H1 (cell line): Measurements from ENCODE around the gene SLC1A3. TPM values are rescaled to one million over a fixed set of nuclear protein-coding genes. Genes with fewer than 3 reads are reported as not detected.

ENCODE experiments used
- CTCF ChIA-PET: fragments of 300-600 bp; sonication (Branson Sonifier 250); formaldehyde crosslinking; loops from one replicate; lab custom pipeline; 2021; ENCODE audit not compliant: partially characterized antibody; lab: Charles Lee
- POLR2A ChIA-PET: fragments of 300-600 bp; sonication (Branson Sonifier 250); formaldehyde crosslinking; loops from one replicate; lab custom pipeline; 2021; ENCODE audit warnings: inconsistent platforms; ENCODE audit not compliant: partially characterized antibody; lab: Charles Lee
- DNase-seq, 2 experiments: peaks; one replicate each; pipeline versions ENCODE4 v3.0.0 to v3.0.0-alpha.2; 2010 to 2022; ENCODE audit warnings: low spot score in 2 of 2, low read depth in 1 of 2, mixed read lengths in 1 of 2
- FAIRE-seq: peaks from 2 replicates; lab custom pipeline; 2011; peaks lifted over from hg19 to GRCh38; lab: Jason Lieb, UNC
- H2AFZ ChIP-seq: 2 replicates; pipeline ENCODE4 v1.8.1; 2012; ENCODE audit warnings: low read length, inconsistent platforms
- H2AK5ac ChIP-seq: 2 replicates; pipeline ENCODE4 v1.6.1; 2013; ENCODE audit warnings: low read depth, low read length
- H2BK120ac ChIP-seq: replicated peaks from 2 replicates; pipeline ENCODE3; 2013; ENCODE audit warnings: low read depth, low read length, inconsistent platforms
- H2BK12ac ChIP-seq: 2 replicates; pipeline ENCODE4 v1.6.1; 2013; ENCODE audit warnings: low read depth, low read length
- H2BK15ac ChIP-seq: 2 replicates; pipeline ENCODE4 v1.6.1; 2013; ENCODE audit warnings: low read length
- H2BK20ac ChIP-seq: 2 replicates; pipeline ENCODE4 v1.6.1; 2013; ENCODE audit warnings: low read length
- H2BK5ac ChIP-seq: 2 replicates; pipeline ENCODE4 v1.6.1; 2013; ENCODE audit warnings: low read depth, low read length
- H3K14ac ChIP-seq: 2 replicates; pipeline ENCODE4 v1.6.1; 2013; ENCODE audit warnings: inconsistent platforms; ENCODE audit not compliant: insufficient read length
- H3K18ac ChIP-seq: 2 replicates; pipeline ENCODE4 v1.6.1; 2013; ENCODE audit warnings: low read length; ENCODE audit errors: extremely low read depth
- H3K23ac ChIP-seq: 2 replicates; pipeline ENCODE4 v1.6.1; 2013; ENCODE audit warnings: inconsistent platforms; ENCODE audit not compliant: insufficient read length
- H3K23me2 ChIP-seq: 2 replicates; pipeline ENCODE4 v1.6.1; 2013; ENCODE audit warnings: low read depth, low read length
- H3K27ac ChIP-seq: 2 replicates; pipeline ENCODE4 v1.6.1; 2011; ENCODE audit warnings: low read depth, low read length, inconsistent platforms
- H3K27me3 ChIP-seq, 4 experiments: replicated peaks in 1 of 4; 1 replicate in 1 of 4; 2 replicates in 3 of 4; pipeline versions ENCODE4 v1.6.1 to v1.8.1; 2011 to 2013; ENCODE audit warnings: low read length in 3 of 4, mild to moderate bottlenecking in 3 of 4, inconsistent platforms in 2 of 4, mixed read lengths in 2 of 4, moderate library complexity in 1 of 4; ENCODE audit not compliant: control insufficient read depth in 3 of 4, insufficient read depth in 3 of 4; ENCODE audit errors: extremely low read depth in 1 of 4
- H3K36me3 ChIP-seq, 4 experiments: 2 replicates each; pipeline versions ENCODE4 v1.6.1 to v1.8.1; 2011 to 2013; ENCODE audit warnings: mild to moderate bottlenecking in 4 of 4, low read length in 3 of 4, moderate library complexity in 2 of 4, control low read depth in 1 of 4, inconsistent platforms in 1 of 4; ENCODE audit not compliant: insufficient read depth in 4 of 4, control insufficient read depth in 2 of 4
- H3K4ac ChIP-seq: replicated peaks from 2 replicates; pipeline ENCODE3; 2013; ENCODE audit warnings: low read length, low read depth, mixed read lengths, inconsistent platforms; ENCODE audit not compliant: insufficient read length
- H3K4me1 ChIP-seq, 4 experiments: replicated peaks in 1 of 4; 1 replicate in 1 of 4; 2 replicates in 3 of 4; pipeline versions ENCODE4 v1.6.1 to v1.8.1; 2011 to 2013; ENCODE audit warnings: low read length in 3 of 4, inconsistent platforms in 2 of 4, mixed read lengths in 1 of 4; ENCODE audit not compliant: insufficient read depth in 4 of 4, control insufficient read depth in 3 of 4
- H3K4me2 ChIP-seq, 2 experiments: 2 replicates each; pipeline versions ENCODE4 v1.6.1 to v1.8.1; 2011 to 2013; ENCODE audit warnings: low read depth in 2 of 2, low read length in 2 of 2, control low read depth in 1 of 2, inconsistent platforms in 1 of 2, mild to moderate bottlenecking in 1 of 2; ENCODE audit not compliant: insufficient read depth in 1 of 2
- H3K4me3 ChIP-seq, 4 experiments: fragments of 200-600, 300-600 bp in 1 of 4; sonication (generic), shearing (Covaris generic), sonication (Bioruptor Twin) in 1 of 4; 2 replicates each; pipeline versions ENCODE4 v1.5.1 to v1.8.1; 2011 to 2016; ENCODE audit warnings: low read length in 4 of 4, low read depth in 3 of 4, control low read depth in 2 of 4, inconsistent platforms in 2 of 4, mild to moderate bottlenecking in 2 of 4, mixed read lengths in 1 of 4, moderate library complexity in 1 of 4; ENCODE audit not compliant: insufficient read depth in 2 of 4; ENCODE audit errors: extremely low read depth in 1 of 4
- H3K56ac ChIP-seq: replicated peaks from 2 replicates; pipeline ENCODE3; 2013; ENCODE audit warnings: low read depth, mild to moderate bottlenecking, mixed read lengths, low read length, inconsistent platforms; ENCODE audit not compliant: insufficient read length
- H3K79me1 ChIP-seq: 2 replicates; pipeline ENCODE4 v1.6.1; 2013; ENCODE audit warnings: low read depth, low read length, control low read depth
- H3K79me2 ChIP-seq, 2 experiments: 2 replicates each; pipeline versions ENCODE4 v1.6.1 to v1.8.1; 2012 to 2013; ENCODE audit warnings: low read length in 2 of 2, mild to moderate bottlenecking in 2 of 2, inconsistent platforms in 1 of 2; ENCODE audit not compliant: insufficient read depth in 2 of 2, control insufficient read depth in 1 of 2
- H3K9ac ChIP-seq, 4 experiments: replicated peaks in 1 of 4; 1 replicate in 1 of 4; 2 replicates in 3 of 4; pipeline versions ENCODE4 v1.6.1 to v1.8.1; 2011 to 2013; ENCODE audit warnings: low read depth in 3 of 4, low read length in 3 of 4, control low read depth in 2 of 4, mild to moderate bottlenecking in 2 of 4, moderate library complexity in 2 of 4, inconsistent platforms in 1 of 4; ENCODE audit errors: extremely low read depth in 1 of 4
- H3K9me3 ChIP-seq, 2 experiments: 2 replicates each; pipeline versions ENCODE4 v1.6.1 to v1.8.1; 2012 to 2013; ENCODE audit warnings: mild to moderate bottlenecking in 2 of 2, moderate library complexity in 2 of 2, control low read depth in 1 of 2, inconsistent platforms in 1 of 2, low read depth in 1 of 2, low read length in 1 of 2, mixed read lengths in 1 of 2; ENCODE audit not compliant: insufficient read depth in 2 of 2
- H4K20me1 ChIP-seq, 2 experiments: replicated peaks in 1 of 2; 2 replicates each; pipeline versions ENCODE3 to v1.8.1; 2011 to 2013; ENCODE audit warnings: inconsistent platforms in 2 of 2, low read length in 2 of 2, mild to moderate bottlenecking in 1 of 2; ENCODE audit not compliant: insufficient read depth in 2 of 2, control insufficient read depth in 1 of 2
- H4K5ac ChIP-seq: 2 replicates; pipeline ENCODE4 v1.6.1; 2013; ENCODE audit warnings: low read length, low read depth, mixed read lengths, inconsistent platforms; ENCODE audit not compliant: insufficient read length
- H4K8ac ChIP-seq: 2 replicates; pipeline ENCODE4 v1.8.0; 2013; ENCODE audit warnings: mild to moderate bottlenecking, moderate library complexity, low read length, inconsistent platforms; ENCODE audit not compliant: insufficient read depth; ENCODE audit errors: extremely low read depth
- H4K91ac ChIP-seq: replicated peaks from 2 replicates; pipeline ENCODE3; 2013; ENCODE audit warnings: low read length, mixed read lengths, inconsistent platforms; ENCODE audit not compliant: insufficient read length
- CBX5 ChIP-seq: fragments of 300-800, 300-1000 bp; sonication (generic); IDR thresholded peaks from 2 replicates; pipeline ENCODE4 v1.7.1; 2016; ENCODE audit warnings: antibody characterized with exemption, low read length, low read depth
- CBX8 ChIP-seq: fragments of 300-800, 300-1000 bp; sonication (generic); IDR thresholded peaks from 2 replicates; pipeline ENCODE4 v1.7.1; 2016; ENCODE audit warnings: low read depth, low read length, borderline replicate concordance
- EP300 ChIP-seq, 2 experiments: IDR thresholded peaks; 1 replicate in 1 of 2; 2 replicates in 1 of 2; pipeline ENCODE4 v1.6.1; 2011 to 2012; ENCODE audit warnings: low read depth in 2 of 2, low read length in 2 of 2, mild to moderate bottlenecking in 2 of 2, borderline replicate concordance in 1 of 2, inconsistent platforms in 1 of 2, moderate library complexity in 1 of 2
- EZH2 ChIP-seq: fragments of 200-600 bp; sonication (generic); IDR thresholded peaks from 2 replicates; pipeline ENCODE4 v1.7.1; 2012; ENCODE audit warnings: low read depth, mild to moderate bottlenecking, moderate library complexity, low read length, inconsistent platforms; ENCODE audit not compliant: severe bottlenecking
- FOSL1 ChIP-seq: IDR thresholded peaks from 2 replicates; pipeline ENCODE4 v1.6.1; 2011; ENCODE audit warnings: mild to moderate bottlenecking, low read depth, low read length, moderate library complexity; ENCODE audit not compliant: insufficient read depth
- HDAC2 ChIP-seq, 2 experiments: fragments of 300-600 bp in 1 of 2; sonication (generic) in 1 of 2; IDR thresholded peaks; 2 replicates each; pipeline ENCODE4 v1.6.1; 2011 to 2012; ENCODE audit warnings: low read depth in 2 of 2, low read length in 2 of 2, mild to moderate bottlenecking in 2 of 2, moderate library complexity in 2 of 2, borderline replicate concordance in 1 of 2, inconsistent platforms in 1 of 2
- MAFK ChIP-seq: IDR thresholded peaks from 2 replicates; pipeline ENCODE4 v1.6.1; 2012; ENCODE audit warnings: low read depth, mild to moderate bottlenecking, improper control_type of control experiment, low read length
- POLR2AphosphoS5 ChIP-seq: IDR thresholded peaks from 2 replicates; pipeline ENCODE4 v1.6.1; 2011; ENCODE audit warnings: low read depth, low read length
- ZNF274 ChIP-seq: IDR thresholded peaks from 2 replicates; pipeline ENCODE4 v1.7.0; 2012; ENCODE audit warnings: low read length, borderline replicate concordance; ENCODE audit errors: extremely low read depth
- WGBS, 2 experiments: shearing (Covaris generic) in 1 of 2; methylation state at CpG; one replicate each; pipeline versions ENCODE4 v1.1.6 to v1.1.7; 2013 to 2015; ENCODE audit warnings: low lambda C conversion rate in 2 of 2, mixed read lengths in 2 of 2, inconsistent platforms in 1 of 2, low coverage in 1 of 2, missing lambda C conversion rate in 1 of 2; ENCODE audit not compliant: insufficient replicate concordance in 2 of 2, insufficient coverage in 1 of 2, insufficient read length in 1 of 2; ENCODE audit errors: extremely low coverage in 1 of 2, missing lambda C conversion rate in 1 of 2; 5-methylcytosine and 5-hydroxymethylcytosine counted together
- polyA plus RNA-seq, 7 experiments: library from polyadenylated mRNA; depleted of rRNA in 3 of 7; stranded (reverse) in 5 of 7; unstranded in 2 of 7; fragments of >200 nt in 5 of 7; fragments of 200-250 nt in 2 of 7; gene quantifications; 1 replicate in 5 of 7; 2 replicates in 1 of 7; 4 replicates in 1 of 7; pipeline versions ENCODE4 v1.2.1 to v1.2.3, GENCODE V29; 2011 to 2013; ENCODE audit warnings: missing spikeins in 2 of 7, mixed read lengths in 2 of 7
- total RNA-seq: library from RNA; stranded (reverse); fragmentation: NEBNext Ultra II Directional; extraction: Animal tissue kit (Norgen Biotek cat#: 25700); gene quantifications from 2 replicates; pipeline ENCODE4 v1.2.1, GENCODE V29; 2021
- TF ChIP-seq, protein P1 (sequence below), 3 experiments: IDR thresholded peaks; 1 replicate in 2 of 3; 2 replicates in 1 of 3; pipeline versions ENCODE4 v1.5.1 to v1.6.1; 2011; ENCODE audit warnings: low read length in 3 of 3, mild to moderate bottlenecking in 3 of 3, inconsistent platforms in 2 of 3, low read depth in 1 of 3, moderate library complexity in 1 of 3; ENCODE audit not compliant: insufficient read depth in 1 of 3; ENCODE audit errors: control extremely low read depth in 1 of 3

The SLC1A3 gene
- total and polyA plus RNA-seq, 2 of the 8 experiments (the other 6 are each of a cell fraction or from before 2014, with no cell fraction given): 26.7 to 35.3 TPM

DNA sequence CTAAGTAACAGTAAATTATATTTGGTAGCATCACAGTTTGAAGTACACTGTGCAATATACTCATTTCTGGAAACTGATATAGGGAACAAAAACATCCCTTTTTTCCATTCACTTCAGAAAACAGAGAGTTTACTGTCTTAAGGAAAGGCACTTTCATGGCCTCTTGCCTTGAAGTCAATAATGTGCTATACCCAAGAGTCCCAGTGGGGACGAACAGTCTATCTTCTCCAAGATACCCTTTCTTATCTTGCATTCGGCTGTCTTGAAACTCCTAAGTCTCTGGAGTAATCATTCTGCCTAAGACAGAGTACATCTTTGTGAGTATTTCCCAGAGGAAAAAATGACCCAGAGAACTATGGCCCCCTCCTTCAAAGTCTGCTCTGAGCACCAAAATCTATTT lies 107.1 kb downstream of the SLC1A3 start:
- H3K56ac ChIP-seq: no peak overlapping the region
- CTCF ChIA-PET: interaction anchor here (1.2 to 1.7 kb wide), 2 partner anchors 8 to 12 kb away, joined by 3 read pairs; no protein-coding TSS in a partner anchor
- TF ChIP-seq HDAC2 (IDR thresholded peaks at IDR 0.05; ENCODE audit: borderline replicate concordance in 1 of 2, low read depth in 2 of 2, low read length in 2 of 2): no peak
- TF ChIP-seq EZH2: no peak
- TF ChIP-seq, protein P1, sequence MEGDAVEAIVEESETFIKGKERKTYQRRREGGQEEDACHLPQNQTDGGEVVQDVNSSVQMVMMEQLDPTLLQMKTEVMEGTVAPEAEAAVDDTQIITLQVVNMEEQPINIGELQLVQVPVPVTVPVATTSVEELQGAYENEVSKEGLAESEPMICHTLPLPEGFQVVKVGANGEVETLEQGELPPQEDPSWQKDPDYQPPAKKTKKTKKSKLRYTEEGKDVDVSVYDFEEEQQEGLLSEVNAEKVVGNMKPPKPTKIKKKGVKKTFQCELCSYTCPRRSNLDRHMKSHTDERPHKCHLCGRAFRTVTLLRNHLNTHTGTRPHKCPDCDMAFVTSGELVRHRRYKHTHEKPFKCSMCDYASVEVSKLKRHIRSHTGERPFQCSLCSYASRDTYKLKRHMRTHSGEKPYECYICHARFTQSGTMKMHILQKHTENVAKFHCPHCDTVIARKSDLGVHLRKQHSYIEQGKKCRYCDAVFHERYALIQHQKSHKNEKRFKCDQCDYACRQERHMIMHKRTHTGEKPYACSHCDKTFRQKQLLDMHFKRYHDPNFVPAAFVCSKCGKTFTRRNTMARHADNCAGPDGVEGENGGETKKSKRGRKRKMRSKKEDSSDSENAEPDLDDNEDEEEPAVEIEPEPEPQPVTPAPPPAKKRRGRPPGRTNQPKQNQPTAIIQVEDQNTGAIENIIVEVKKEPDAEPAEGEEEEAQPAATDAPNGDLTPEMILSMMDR (IDR thresholded peaks at IDR 0.05; ENCODE audit: control extremely low read depth in 1 of 3, insufficient read depth in 1 of 3, low read depth in 1 of 3, low read length in 3 of 3): no peak
- TF ChIP-seq EP300 (IDR thresholded peaks at IDR 0.05; ENCODE audit: borderline replicate concordance in 1 of 2, low read depth in 2 of 2, low read length in 2 of 2): no peak
- TF ChIP-seq ZNF274: no peak
- TF ChIP-seq CBX5: no peak
- TF ChIP-seq POLR2AphosphoS5: no peak
- TF ChIP-seq MAFK: no peak
- no peak for TF ChIP-seq FOSL1
- TF ChIP-seq CBX8: no peak

More for the DNA sequence above, 107.1 kb downstream of the SLC1A3 start:
- no peak overlapping the region for H3K27ac ChIP-seq
- H4K5ac ChIP-seq: no peak overlapping the region
- H3K79me2 ChIP-seq: no peaks in the 10 kb centered on the region
- H3K4me3 ChIP-seq: no peak overlapping the region
- H2BK120ac ChIP-seq: no peak overlapping the region
- H4K91ac ChIP-seq: no peak overlapping the region
- H3K79me1 ChIP-seq: no peaks in the 10 kb centered on the region
- no peak overlapping the region for H3K23ac ChIP-seq
- H3K9me3 ChIP-seq: no peaks in the 10 kb centered on the region
- H2AK5ac ChIP-seq: no peak overlapping the region
- H3K23me2 ChIP-seq: no peaks in the 10 kb centered on the region
- no peaks in the 10 kb centered on the region for H3K27me3 ChIP-seq
- no peak overlapping the region for H3K18ac ChIP-seq
- 42% methylated on average over 2 of the region's 2 CpGs; no CpG with 5 or more reads in 1 of the 2 experiments for WGBS, 2 experiments
- no peak overlapping the region for H3K4me2 ChIP-seq
- H2BK20ac ChIP-seq: no peak overlapping the region
- H4K8ac ChIP-seq: no peak overlapping the region
- H3K14ac ChIP-seq: no peak overlapping the region
- no peak overlapping the region for H2BK5ac ChIP-seq
- peaks cover 0 to 1% of the 10 kb centered on the region in 2 experiments for H4K20me1 ChIP-seq
- POLR2A ChIA-PET: interaction anchor here (0.6 kb wide), 1 partner anchor 10 kb away, joined by 3 read pairs; no protein-coding TSS in a partner anchor
- H3K9ac ChIP-seq: no peak overlapping the region
- FAIRE-seq: no peak
- no peak overlapping the region for H2AFZ ChIP-seq
- H2BK12ac ChIP-seq: no peak overlapping the region
- H2BK15ac ChIP-seq: no peak overlapping the region
- no peaks in the 10 kb centered on the region for H3K4me1 ChIP-seq
- DNase-seq: no peak
- no peaks in the 10 kb centered on the region for H3K36me3 ChIP-seq
- H3K4ac ChIP-seq: no peak overlapping the region
